ENCODE data around the gene RBM39. TPM values are rescaled to one million over a fixed set of nuclear protein-coding genes. Genes with fewer than 3 reads are reported as not detected.

RBM39 gene
- total and polyA plus RNA-seq, 2 of the 8 experiments (the other 6 are each of a cell fraction or from before 2014, with no cell fraction given), result 78.0 to 219 TPM

DNA sequence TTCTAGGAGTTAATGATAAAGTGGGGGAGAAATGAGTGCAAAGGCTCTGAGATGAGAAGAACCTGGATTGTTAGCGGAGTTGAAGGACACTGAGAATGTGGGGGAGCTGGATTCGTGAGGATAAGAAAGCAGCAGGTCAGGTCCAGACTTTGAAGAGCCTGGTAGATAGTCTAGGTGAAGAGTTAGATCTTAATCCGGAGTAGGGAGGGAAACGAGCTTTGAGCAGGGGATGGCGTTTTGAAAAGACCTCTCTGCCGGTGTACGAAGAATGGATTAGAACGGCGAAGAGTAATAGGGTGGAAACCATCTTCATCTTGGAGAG lies 29.3 kb upstream of the RBM39 start:
- peak overlapping the region; percentile 24; the same call in 1 of the 2 replicates for H2BK5ac ChIP-seq (ENCODE audit: low read depth, low read length)
- CTCF ChIA-PET (ENCODE audit: partially characterized antibody), result interaction anchor here (0.5 to 1.4 kb wide), 4 partner anchors 24 to 184 kb away, joined by 3 to 4 read pairs (median 4); no protein-coding TSS in a partner anchor
- peaks cover 6 to 38% of the 10 kb centered on the region in 2 experiments; a peak in 3 of 4 replicates for H3K79me2 ChIP-seq (ENCODE audit: control insufficient read depth in 1 of 2, insufficient read depth in 2 of 2, low read length in 2 of 2)
- peaks cover 4% of the 10 kb centered on the region; the same call in 1 of the 2 replicates for H3K23me2 ChIP-seq (ENCODE audit: low read depth, low read length)
- peak overlapping the region; percentile 81; the same call in 1 of the 2 replicates for H2BK15ac ChIP-seq (ENCODE audit: low read length)
- no peak overlapping the region for H3K4ac ChIP-seq (replicated peaks; ENCODE audit: insufficient read length, low read depth, low read length)
- no peak overlapping the region; a peak in 1 of 7 replicates for H3K9ac ChIP-seq (replicated peaks in 1 of 4; ENCODE audit: extremely low read depth in 1 of 4, low read depth in 3 of 4, low read length in 3 of 4)
- H4K8ac ChIP-seq (ENCODE audit: extremely low read depth, insufficient read depth, low read length), result no peak overlapping the region
- no peak overlapping the region for H2BK120ac ChIP-seq (replicated peaks; ENCODE audit: low read depth, low read length)
- no peak overlapping the region for H3K23ac ChIP-seq (ENCODE audit: insufficient read length)
- peak overlapping the region; percentile 76 for H3K18ac ChIP-seq (ENCODE audit: extremely low read depth, low read length)
- H2AK5ac ChIP-seq (ENCODE audit: low read depth, low read length), result no peak overlapping the region; the same call in 1 of the 2 replicates
- peak overlapping the region; percentile 52 to 84; a peak in 3 of 4 replicates for H3K4me2 ChIP-seq (ENCODE audit: insufficient read depth in 1 of 2, low read depth in 2 of 2, low read length in 2 of 2)
- no peak overlapping the region for H3K27ac ChIP-seq (ENCODE audit: low read depth, low read length)
- H2AFZ ChIP-seq (ENCODE audit: low read length), result peak overlapping the region; percentile 84
- peaks cover 4% of the 10 kb centered on the region for H3K79me1 ChIP-seq (ENCODE audit: low read depth, low read length)
- H4K91ac ChIP-seq (replicated peaks; ENCODE audit: insufficient read length, low read length), result no peak overlapping the region
- no peak for DNase-seq (ENCODE audit: low read depth in 1 of 2, low spot score in 2 of 2)
- 74% methylated on average over 9 of the region's 9 CpGs; no CpG with 5 or more reads in 1 of the 2 experiments for WGBS, 2 experiments (ENCODE audit: extremely low coverage in 1 of 2, insufficient coverage in 1 of 2, insufficient read length in 1 of 2, insufficient replicate concordance in 2 of 2, low coverage in 1 of 2, low lambda C conversion rate in 2 of 2, missing lambda C conversion rate in 1 of 2)
- no peak for FAIRE-seq
- no peak overlapping the region for H2BK20ac ChIP-seq (ENCODE audit: low read length)
- peaks cover 0 to 5% (median 2%) of the 10 kb centered on the region in 4 experiments; a peak in 1 of 8 replicates for H3K36me3 ChIP-seq (ENCODE audit: control insufficient read depth in 2 of 4, insufficient read depth in 4 of 4, low read length in 3 of 4)
- POLR2A ChIA-PET (ENCODE audit: partially characterized antibody), result interaction anchor here (0.6 to 10.6 kb wide), 21 partner anchors 10 to 545 kb away, joined by 3 to 167 read pairs (median 3); partner anchors contain the start of genes NFS1, RBM39, ROMO1 and SCAND1
- H3K27me3 ChIP-seq (replicated peaks in 1 of 4; ENCODE audit: control insufficient read depth in 3 of 4, extremely low read depth in 1 of 4, insufficient read depth in 3 of 4, low read length in 3 of 4), result peaks cover 5 to 9% (median 9%) of the 10 kb centered on the region in 4 experiments
- TF ChIP-seq NANOG (IDR thresholded peaks at IDR 0.05; ENCODE audit: insufficient read depth, low read depth, low read length, poor library complexity, severe bottlenecking) (no peak), TBP (IDR thresholded peaks at IDR 0.05; ENCODE audit: low read depth, low read length) (no peak), TCF12 (IDR thresholded peaks at IDR 0.05; ENCODE audit: low read depth, low read length) (no peak), BCL11A (IDR thresholded peaks at IDR 0.05; ENCODE audit: low read depth in 2 of 2, low read length in 2 of 2) (no peak), EGR1 (IDR thresholded peaks at IDR 0.05; ENCODE audit: borderline replicate concordance, low read depth, low read length) (no peak), KDM1A (IDR thresholded peaks at IDR 0.05; ENCODE audit: borderline replicate concordance, low read length) (no peak), CTBP2 (IDR thresholded peaks at IDR 0.05; ENCODE audit: borderline replicate concordance, insufficient read depth, insufficient read length, low read length) (no peak)
- peaks cover 7 to 16% (median 12%) of the 10 kb centered on the region in 4 experiments for H3K4me1 ChIP-seq (replicated peaks in 1 of 4; ENCODE audit: control insufficient read depth in 3 of 4, insufficient read depth in 4 of 4, low read length in 3 of 4)
- H2BK12ac ChIP-seq (ENCODE audit: low read depth, low read length), result peak overlapping the region; percentile 92
- H4K5ac ChIP-seq (ENCODE audit: insufficient read length, low read depth, low read length), result no peak overlapping the region
- no peaks in the 10 kb centered on the region for H3K9me3 ChIP-seq (ENCODE audit: insufficient read depth in 2 of 2, low read depth in 1 of 2, low read length in 1 of 2)
- peak overlapping the region in 3 of 4 experiments; percentile 15 to 80 (median 17); a peak in 4 of 8 replicates for H3K4me3 ChIP-seq (ENCODE audit: extremely low read depth in 1 of 4, insufficient read depth in 2 of 4, low read depth in 3 of 4, low read length in 4 of 4)
- H4K20me1 ChIP-seq (replicated peaks in 1 of 2; ENCODE audit: control insufficient read depth in 1 of 2, insufficient read depth in 2 of 2, low read length in 2 of 2), result peaks cover 2 to 4% of the 10 kb centered on the region in 2 experiments
- H3K14ac ChIP-seq (ENCODE audit: insufficient read length), result no peak overlapping the region
- H3K56ac ChIP-seq (replicated peaks; ENCODE audit: insufficient read length, low read depth, low read length), result no peak overlapping the region
